Astrocyte (in vitro differentiated cells and primary cell): ENCODE measurements around the gene ADGRG4. TPM values are rescaled to one million over a fixed set of nuclear protein-coding genes. Genes with fewer than 3 reads are reported as not detected.

ENCODE experiments used
- DNase-seq: peaks from one replicate; pipeline ENCODE4 v3.0.0-alpha.2; 2010; ENCODE audit warnings: low read depth
- FAIRE-seq: peaks from 2 replicates; lab custom pipeline; 2011; peaks lifted over from hg19 to GRCh38; lab: Jason Lieb, UNC
- H2AFZ ChIP-seq: 2 replicates; pipeline ENCODE4 v1.6.0; 2012; ENCODE audit warnings: low read depth, low read length, inconsistent platforms
- H3K27ac ChIP-seq: 2 replicates; pipeline ENCODE4 v1.5.1; 2011; ENCODE audit warnings: low read depth, low read length, inconsistent platforms
- H3K27me3 ChIP-seq: 2 replicates; pipeline ENCODE4 v1.6.0; 2011; ENCODE audit warnings: low read length, inconsistent platforms; ENCODE audit not compliant: insufficient read depth
- H3K36me3 ChIP-seq: 2 replicates; pipeline ENCODE4 v1.5.1; 2011; ENCODE audit warnings: low read length, inconsistent platforms; ENCODE audit not compliant: insufficient read depth
- H3K4me1 ChIP-seq: 2 replicates; pipeline ENCODE4 v1.5.1; 2011; ENCODE audit warnings: low read length, inconsistent platforms; ENCODE audit not compliant: insufficient read depth
- H3K4me2 ChIP-seq: 2 replicates; pipeline ENCODE4 v1.6.0; 2012; ENCODE audit warnings: low read length, inconsistent platforms
- H3K4me3 ChIP-seq: 2 replicates; pipeline ENCODE4 v1.5.1; 2011; ENCODE audit warnings: low read depth, mild to moderate bottlenecking, low read length, inconsistent platforms; ENCODE audit not compliant: insufficient read depth
- H3K79me2 ChIP-seq: 2 replicates; pipeline ENCODE4 v1.6.0; 2012; ENCODE audit warnings: mild to moderate bottlenecking, low read length, inconsistent platforms; ENCODE audit not compliant: insufficient read depth
- H3K9ac ChIP-seq: 2 replicates; pipeline ENCODE4 v1.6.0; 2012; ENCODE audit warnings: mild to moderate bottlenecking, low read length, inconsistent platforms
- H3K9me3 ChIP-seq: 2 replicates; pipeline ENCODE4 v1.5.1; 2012; ENCODE audit warnings: low read depth, mild to moderate bottlenecking, low read length, inconsistent platforms; ENCODE audit not compliant: insufficient read depth
- H4K20me1 ChIP-seq: 2 replicates; pipeline ENCODE4 v1.6.0; 2012; ENCODE audit warnings: low read length, inconsistent platforms; ENCODE audit not compliant: insufficient read depth
- H3K27ac Mint-ChIP-seq: one replicate; pipeline ENCODE4 v1.8.0; 2021; ENCODE audit warnings: mild to moderate bottlenecking, mixed read lengths; ENCODE audit not compliant: unreplicated experiment
- H3K27me3 Mint-ChIP-seq: one replicate; pipeline ENCODE4 v1.8.0; 2021; ENCODE audit warnings: low read depth, mixed read lengths; ENCODE audit not compliant: unreplicated experiment
- H3K36me3 Mint-ChIP-seq: one replicate; pipeline ENCODE4 v1.8.0; 2021; ENCODE audit warnings: low read depth, mixed read lengths; ENCODE audit not compliant: unreplicated experiment
- H3K4me1 Mint-ChIP-seq: one replicate; pipeline ENCODE4 v1.8.0; 2021; ENCODE audit warnings: low read depth, mixed read lengths; ENCODE audit not compliant: unreplicated experiment
- H3K4me3 Mint-ChIP-seq: one replicate; pipeline ENCODE4 v1.8.0; 2021; ENCODE audit warnings: mild to moderate bottlenecking, moderate library complexity, mixed read lengths; ENCODE audit not compliant: unreplicated experiment
- H3K9me3 Mint-ChIP-seq: one replicate; pipeline ENCODE4 v1.8.0; 2021; ENCODE audit warnings: mild to moderate bottlenecking, mixed read lengths; ENCODE audit not compliant: unreplicated experiment
- CTCF ChIP-seq: IDR thresholded peaks from 2 replicates; pipeline ENCODE4 v1.5.1; 2011; ENCODE audit warnings: low read depth, mild to moderate bottlenecking, inconsistent platforms, low read length, moderate library complexity; ENCODE audit not compliant: insufficient read depth
- EZH2 ChIP-seq: IDR thresholded peaks from 2 replicates; pipeline ENCODE4 v1.6.1; 2012; ENCODE audit warnings: mild to moderate bottlenecking, low read length, inconsistent platforms; ENCODE audit not compliant: insufficient read depth
- total RNA-seq: library from RNA; stranded (reverse); gene quantifications from 2 replicates; pipeline ENCODE4 v1.2.1, GENCODE V29; 2021

ADGRG4 gene
- total RNA-seq, 1 donor from 2014 or later: 0.14 TPM

GRCh38 chrX:136291824-136292223, 8.9 kb upstream of the ADGRG4 start:
- H3K4me1 ChIP-seq: no peaks in the 10 kb centered on the region
- H3K4me3 ChIP-seq: no peak overlapping the region
- no peaks in the 10 kb centered on the region for H3K9me3 ChIP-seq
- Mint-ChIP-seq H3K4me1 (no peaks in the 10 kb centered on the region), H3K27ac (no peak overlapping the region), H3K36me3 (no peaks in the 10 kb centered on the region), H3K27me3 (no peaks in the 10 kb centered on the region), H3K9me3 (no peaks in the 10 kb centered on the region), H3K4me3 (no peak overlapping the region)
- no peaks in the 10 kb centered on the region for H3K79me2 ChIP-seq
- no peaks in the 10 kb centered on the region for H3K36me3 ChIP-seq
- TF ChIP-seq CTCF: no peak
- TF ChIP-seq EZH2: no peak
- no peak overlapping the region for H2AFZ ChIP-seq
- H3K27ac ChIP-seq: no peak overlapping the region
- H3K27me3 ChIP-seq: no peaks in the 10 kb centered on the region
- no peak overlapping the region for H3K9ac ChIP-seq
- no peak overlapping the region for H3K4me2 ChIP-seq
- no peak for FAIRE-seq
- no peak for DNase-seq
- H4K20me1 ChIP-seq: no peaks in the 10 kb centered on the region

DNA sequence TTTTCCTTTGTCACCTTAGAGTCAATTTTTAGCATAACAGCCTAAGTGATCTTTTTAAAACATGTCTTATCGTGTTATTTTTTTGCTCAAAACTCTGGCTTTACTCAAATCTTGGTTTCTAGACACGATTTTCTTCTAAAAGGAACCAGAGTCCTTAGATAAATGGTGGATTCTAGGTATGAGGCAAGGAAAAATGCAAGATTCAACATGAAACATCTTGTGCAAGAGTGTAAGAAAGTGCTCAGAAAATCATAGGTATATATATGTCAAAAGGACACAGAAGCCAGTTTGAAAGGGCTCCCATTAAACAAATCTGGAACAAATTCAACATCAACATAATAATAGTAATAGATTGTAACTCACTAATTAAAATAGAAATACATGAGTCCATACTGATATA, 8.1 kb upstream of the ADGRG4 start:
- Histone ChIP-seq H3K27me3 (no peaks in the 10 kb centered on the region), H2AFZ (no peak overlapping the region), H4K20me1 (no peaks in the 10 kb centered on the region), H3K9me3 (no peaks in the 10 kb centered on the region), H3K4me2 (no peak overlapping the region), H3K27ac (no peak overlapping the region), H3K4me3 (no peak overlapping the region), H3K36me3 (no peaks in the 10 kb centered on the region), H3K4me1 (no peaks in the 10 kb centered on the region), H3K79me2 (no peaks in the 10 kb centered on the region), H3K9ac (no peak overlapping the region)
- H3K4me3 Mint-ChIP-seq: no peak overlapping the region
- H3K4me1 Mint-ChIP-seq: no peaks in the 10 kb centered on the region
- H3K27me3 Mint-ChIP-seq: no peaks in the 10 kb centered on the region
- H3K36me3 Mint-ChIP-seq: no peaks in the 10 kb centered on the region
- H3K27ac Mint-ChIP-seq: no peak overlapping the region
- TF ChIP-seq EZH2 (no peak), CTCF (no peak)
- FAIRE-seq (no peak), DNase-seq (no peak)
- H3K9me3 Mint-ChIP-seq: no peaks in the 10 kb centered on the region

DNA sequence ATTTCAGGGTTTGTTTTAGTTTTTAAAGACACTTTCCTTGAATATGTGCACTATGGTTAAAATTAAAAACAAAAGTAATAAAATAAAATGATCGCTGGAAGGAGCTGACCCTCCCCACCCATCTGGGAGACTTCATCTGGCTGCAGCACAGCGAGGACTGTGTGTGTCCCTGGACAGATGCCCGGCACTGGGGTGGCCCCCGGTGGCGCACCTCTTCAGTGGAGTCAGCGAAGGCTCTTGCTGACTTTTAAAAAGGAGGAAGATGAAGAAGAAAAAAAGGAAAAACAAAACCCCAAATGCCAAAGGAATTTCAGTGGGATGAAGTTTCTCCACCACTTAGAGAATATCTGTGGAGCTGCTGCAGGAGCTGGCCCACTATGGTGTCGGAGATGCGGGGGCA, 5.4 kb upstream of the ADGRG4 start:
- Histone ChIP-seq H3K79me2 (no peaks in the 10 kb centered on the region), H3K36me3 (no peaks in the 10 kb centered on the region), H3K4me1 (no peaks in the 10 kb centered on the region), H3K9me3 (no peaks in the 10 kb centered on the region), H3K27me3 (no peaks in the 10 kb centered on the region), H3K4me3 (no peak overlapping the region), H3K4me2 (no peak overlapping the region), H4K20me1 (no peaks in the 10 kb centered on the region), H3K27ac (no peak overlapping the region), H3K9ac (no peak overlapping the region), H2AFZ (no peak overlapping the region)
- no peak overlapping the region for H3K4me3 Mint-ChIP-seq
- no peaks in the 10 kb centered on the region for H3K36me3 Mint-ChIP-seq
- H3K27me3 Mint-ChIP-seq: no peaks in the 10 kb centered on the region
- no peaks in the 10 kb centered on the region for H3K9me3 Mint-ChIP-seq
- TF ChIP-seq EZH2 (no peak), CTCF (no peak)
- peak; percentile 82 for FAIRE-seq
- no peak for DNase-seq
- no peaks in the 10 kb centered on the region for H3K4me1 Mint-ChIP-seq
- H3K27ac Mint-ChIP-seq: no peak overlapping the region
